Stomach smooth muscle (tissue), 2 donors: Measurements from ENCODE around the gene SEMA5B.

Experiments
- H3K27ac ChIP-seq: one replicate; pipeline ENCODE4 v1.7.0; 2013; ENCODE audit warnings: mild to moderate bottlenecking, low read length, inconsistent platforms
- H3K27me3 ChIP-seq, 2 donors: one replicate each; pipeline ENCODE4 v1.7.0; 2013; ENCODE audit warnings: low read length in 2 of 2; ENCODE audit not compliant: insufficient read depth in 2 of 2, control insufficient read depth in 1 of 2
- H3K36me3 ChIP-seq, 2 donors: one replicate each; pipeline ENCODE4 v1.7.0; 2013; ENCODE audit warnings: low read length in 2 of 2; ENCODE audit not compliant: control insufficient read depth in 2 of 2, insufficient read depth in 2 of 2
- H3K4me1 ChIP-seq: one replicate; pipeline ENCODE4 v1.7.0; 2013; ENCODE audit warnings: low read length; ENCODE audit not compliant: control insufficient read depth, insufficient read depth
- H3K4me3 ChIP-seq, 2 donors: one replicate each; pipeline ENCODE4 v1.7.0; 2013; ENCODE audit warnings: low read length in 2 of 2
- H3K9ac ChIP-seq, 2 donors: one replicate each; pipeline ENCODE4 v1.7.0; 2013; ENCODE audit warnings: low read length in 2 of 2, mild to moderate bottlenecking in 1 of 2
- H3K9me3 ChIP-seq, 2 donors: one replicate each; pipeline ENCODE4 v1.7.0; 2013; ENCODE audit warnings: low read length in 2 of 2; ENCODE audit not compliant: control insufficient read depth in 2 of 2
- donor health status: healthy.
- donor health status: Pancreatic carcinoma.

The SEMA5B gene

GRCh38 chr3:122957707-122958689 is 69.6 kb downstream of the SEMA5B start:
- H3K36me3 ChIP-seq = no peaks in the 10 kb centered on the region
- H3K4me3 ChIP-seq = no peak overlapping the region
- peaks cover 20% of the 10 kb centered on the region for H3K4me1 ChIP-seq
- H3K9me3 ChIP-seq = no peaks in the 10 kb centered on the region
- H3K27me3 ChIP-seq = peaks cover 0 to 4% of the 10 kb centered on the region in 2 donors
- no peak overlapping the region for H3K27ac ChIP-seq
- H3K9ac ChIP-seq = no peak overlapping the region

GRCh38 chr3:122956693-122957455 is 70.7 kb downstream of the SEMA5B start:
- Histone ChIP-seq H3K36me3 (no peaks in the 10 kb centered on the region), H3K4me1 (peaks cover 25% of the 10 kb centered on the region), H3K4me3 (no peak overlapping the region), H3K27ac (no peak overlapping the region), H3K27me3 (peaks cover 0 to 2% of the 10 kb centered on the region in 2 donors), H3K9ac (no peak overlapping the region), H3K9me3 (no peaks in the 10 kb centered on the region)

GRCh38 chr3:122955916-122956692 is 71.5 kb downstream of the SEMA5B start:
- Histone ChIP-seq H3K4me1 (peaks cover 25% of the 10 kb centered on the region), H3K36me3 (no peaks in the 10 kb centered on the region), H3K27ac (no peak overlapping the region), H3K27me3 (peaks cover 0 to 2% of the 10 kb centered on the region in 2 donors), H3K9ac (no peak overlapping the region), H3K4me3 (no peak overlapping the region), H3K9me3 (no peaks in the 10 kb centered on the region)

GRCh38 chr3:122952520-122952919 is 75.0 kb downstream of the SEMA5B start:
- Histone ChIP-seq H3K9ac (no peak overlapping the region), H3K4me1 (peaks cover 18% of the 10 kb centered on the region), H3K9me3 (no peaks in the 10 kb centered on the region), H3K4me3 (no peak overlapping the region), H3K27me3 (peaks cover 0 to 2% of the 10 kb centered on the region in 2 donors), H3K36me3 (no peaks in the 10 kb centered on the region), H3K27ac (no peak overlapping the region)

- Histone ChIP-seq H3K9ac (no peak overlapping the region), H3K27ac (no peak overlapping the region), H3K36me3 (no peaks in the 10 kb centered on the region)
Measured at GRCh38 chr3:122948408-122948807, 79.2 kb downstream of the SEMA5B start.

GRCh38 chr3:122947738-122948137 is 79.8 kb downstream of the SEMA5B start:
- no peaks in the 10 kb centered on the region for H3K9me3 ChIP-seq
- no peak overlapping the region for H3K9ac ChIP-seq
- no peak overlapping the region for H3K27ac ChIP-seq
- H3K27me3 ChIP-seq = peaks cover 0 to 2% of the 10 kb centered on the region in 2 donors
- H3K4me3 ChIP-seq = no peak overlapping the region
- peaks cover 6% of the 10 kb centered on the region for H3K4me1 ChIP-seq
- no peaks in the 10 kb centered on the region for H3K36me3 ChIP-seq

More at GRCh38 chr3:122948408-122948807, 79.2 kb downstream of the SEMA5B start:
- H3K4me3 ChIP-seq = no peak overlapping the region
- H3K27me3 ChIP-seq = peaks cover 0 to 2% of the 10 kb centered on the region in 2 donors
- no peaks in the 10 kb centered on the region for H3K9me3 ChIP-seq
- H3K4me1 ChIP-seq = peaks cover 7% of the 10 kb centered on the region

- Histone ChIP-seq H3K9me3 (no peaks in the 10 kb centered on the region), H3K9ac (no peak overlapping the region), H3K27ac (no peak overlapping the region), H3K27me3 (peaks cover 0 to 2% of the 10 kb centered on the region in 2 donors), H3K4me1 (peaks cover 4% of the 10 kb centered on the region), H3K36me3 (no peaks in the 10 kb centered on the region), H3K4me3 (no peak overlapping the region)
Measured at GRCh38 chr3:122947196-122947595, 80.4 kb downstream of the SEMA5B start.

GRCh38 chr3:122946185-122946584 is 81.4 kb downstream of the SEMA5B start:
- no peaks in the 10 kb centered on the region for H3K36me3 ChIP-seq
- no peak overlapping the region for H3K27ac ChIP-seq
- no peaks in the 10 kb centered on the region for H3K9me3 ChIP-seq
- H3K9ac ChIP-seq = no peak overlapping the region
- peaks cover 4% of the 10 kb centered on the region for H3K4me1 ChIP-seq
- peaks cover 0 to 2% of the 10 kb centered on the region in 2 donors for H3K27me3 ChIP-seq
- H3K4me3 ChIP-seq = no peak overlapping the region

- H3K9me3 ChIP-seq = no peaks in the 10 kb centered on the region
- H3K27me3 ChIP-seq = peaks cover 0 to 2% of the 10 kb centered on the region in 2 donors
- no peaks in the 10 kb centered on the region for H3K36me3 ChIP-seq
- H3K9ac ChIP-seq = no peak overlapping the region
- H3K27ac ChIP-seq = no peak overlapping the region
- H3K4me3 ChIP-seq = no peak overlapping the region
- H3K4me1 ChIP-seq = peaks cover 6% of the 10 kb centered on the region
Measured at GRCh38 chr3:122945230-122945629, 82.3 kb downstream of the SEMA5B start.

GRCh38 chr3:122944671-122945161 is 82.8 kb downstream of the SEMA5B start:
- Histone ChIP-seq H3K4me3 (no peak overlapping the region), H3K36me3 (no peaks in the 10 kb centered on the region), H3K4me1 (peaks cover 6% of the 10 kb centered on the region), H3K9ac (no peak overlapping the region), H3K27ac (no peak overlapping the region), H3K27me3 (peaks cover 0 to 2% of the 10 kb centered on the region in 2 donors), H3K9me3 (no peaks in the 10 kb centered on the region)
